T-helper 22 cell (primary cell): ENCODE measurements around the gene HES5.

Source experiments
- DNase-seq: peaks from one replicate; pipeline ENCODE4 v3.0.0-alpha.2; 2020; ENCODE audit warnings: low read depth

HES5 gene

GRCh38 chr1:2530513-2531361 lies 674 bp upstream of the HES5 start:
- DNase-seq: no peak

DNA sequence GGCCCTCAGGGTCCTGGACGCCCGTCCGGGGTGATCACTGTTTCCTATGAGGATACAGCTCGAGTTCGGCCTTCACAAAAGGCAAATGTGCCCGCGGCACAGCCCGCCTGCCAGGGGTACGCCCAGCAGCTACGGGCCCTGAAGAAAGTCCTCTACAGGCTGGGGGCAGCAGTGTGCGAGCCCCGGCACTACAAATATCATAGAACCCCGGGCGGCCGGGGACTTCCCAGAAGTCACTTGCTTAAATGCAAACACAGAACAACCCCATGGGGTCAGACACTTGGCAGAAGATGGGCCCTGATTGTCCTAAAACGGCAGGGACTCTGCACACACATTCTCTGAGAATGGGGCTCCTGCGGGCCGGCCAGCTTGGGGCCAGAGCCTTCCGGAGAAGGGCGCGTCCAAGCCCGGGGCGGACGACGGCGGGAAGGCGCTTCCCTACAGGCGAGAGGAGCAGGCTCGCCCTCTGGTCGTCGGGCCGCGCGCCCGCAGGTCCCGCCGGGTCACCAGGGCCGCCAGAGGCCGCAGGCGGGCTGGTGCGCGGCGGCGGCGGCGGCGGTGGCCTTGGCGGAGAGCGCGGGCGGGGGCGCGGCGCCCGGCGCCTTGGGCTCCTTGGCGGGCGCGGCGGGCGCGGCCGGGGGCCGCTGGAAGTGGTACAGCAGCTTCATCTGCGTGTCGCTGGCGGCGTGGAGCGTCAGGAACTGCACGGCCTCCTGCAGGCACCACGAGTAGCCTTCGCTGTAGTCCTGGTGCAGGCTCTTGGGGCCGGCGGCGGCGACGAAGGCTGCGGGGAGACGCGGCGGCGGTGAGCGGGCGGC lies 888 bp downstream of the HES5 start:
- no peak for DNase-seq

DNA sequence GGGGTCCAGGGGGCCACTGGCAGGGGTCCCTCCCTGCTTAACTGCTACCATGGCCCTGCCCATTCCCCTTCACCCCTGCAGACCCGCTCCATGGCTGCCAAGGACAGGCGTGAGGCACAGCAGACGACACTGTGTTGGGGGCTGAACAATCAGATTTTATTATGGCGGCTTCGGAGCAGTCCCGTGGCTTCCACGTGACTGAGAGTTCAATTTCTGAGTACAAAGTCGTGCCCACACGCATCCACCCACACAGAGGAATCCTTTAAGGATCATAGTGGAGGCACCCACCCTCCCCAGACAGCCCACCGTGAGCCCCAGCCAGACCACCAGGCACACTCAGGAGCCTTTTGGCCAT lies 1.5 kb downstream of the HES5 start:
- DNase-seq: no peak

DNA sequence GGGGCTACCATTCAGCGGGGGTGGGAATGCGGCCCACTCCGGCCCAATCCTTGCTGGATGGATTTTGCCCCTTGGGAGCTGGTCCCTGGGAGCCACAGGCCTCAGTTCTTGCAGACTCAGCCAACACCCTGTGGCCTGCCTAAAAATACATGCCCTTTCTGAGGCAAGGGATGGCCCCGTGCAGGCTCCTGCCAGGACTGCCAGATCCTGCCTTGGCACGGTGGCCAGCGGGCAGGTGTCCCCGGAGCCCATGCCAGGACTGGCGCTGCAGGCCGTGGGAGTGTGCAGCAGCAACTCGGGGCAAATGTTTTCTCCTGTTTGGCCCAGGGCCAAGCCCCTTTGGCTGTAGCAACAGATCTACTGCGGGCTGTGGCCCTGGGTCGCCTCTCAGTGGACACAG lies 2.0 kb downstream of the HES5 start:
- no peak for DNase-seq

DNA sequence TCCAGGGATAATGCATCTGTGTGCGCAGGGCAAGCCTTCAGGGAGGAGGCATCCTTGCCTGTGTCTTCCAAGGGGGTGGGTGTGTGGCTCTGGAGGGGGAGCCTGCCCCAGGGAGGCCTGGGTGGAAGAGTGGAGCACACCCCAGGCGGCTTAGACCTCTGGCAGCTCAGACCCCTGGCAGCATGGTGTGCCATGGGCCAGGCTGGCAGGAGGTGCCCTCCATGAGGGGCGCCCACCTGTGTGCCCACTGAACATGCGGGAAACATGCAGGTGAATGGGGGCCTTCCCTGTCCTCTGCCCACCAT lies 2.6 kb downstream of the HES5 start:
- no peak for DNase-seq

DNA sequence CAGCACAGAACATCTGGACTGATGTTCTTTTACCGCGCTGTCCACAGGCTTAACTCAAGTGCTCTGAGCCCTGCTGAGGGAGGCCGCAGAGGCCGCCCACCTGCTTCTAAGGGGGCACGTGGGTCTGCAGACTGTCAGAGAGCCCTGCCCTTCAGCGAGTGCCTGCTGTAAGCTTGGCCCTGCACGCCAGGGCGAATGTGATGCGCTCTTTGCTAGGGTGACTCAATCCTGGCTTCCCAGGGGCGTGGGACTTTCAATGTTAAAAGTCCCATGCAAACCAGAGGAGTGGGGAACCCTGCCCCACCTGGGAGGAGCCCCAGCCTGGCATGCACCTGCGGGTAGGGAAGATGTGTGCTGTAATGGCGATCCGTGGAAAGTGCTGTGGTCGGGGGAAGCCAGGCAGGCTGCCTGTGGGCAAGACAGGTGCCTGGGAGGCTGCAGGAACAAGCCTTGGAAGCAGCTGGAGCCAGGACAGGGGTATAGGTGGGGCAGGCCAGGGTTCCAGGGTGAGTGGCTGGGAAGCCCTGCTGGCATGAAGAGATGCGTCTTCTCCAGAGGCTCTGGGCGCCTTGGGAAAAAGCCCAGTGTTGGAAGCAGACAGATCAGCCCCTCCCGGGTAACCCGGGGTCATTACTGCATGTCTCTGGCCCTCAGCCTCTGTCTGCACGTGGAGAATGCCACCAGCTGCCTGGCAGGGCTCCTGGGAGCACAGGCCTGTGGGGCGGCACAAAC lies 3.1 kb downstream of the HES5 start:
- DNase-seq: peak; percentile 33

DNA sequence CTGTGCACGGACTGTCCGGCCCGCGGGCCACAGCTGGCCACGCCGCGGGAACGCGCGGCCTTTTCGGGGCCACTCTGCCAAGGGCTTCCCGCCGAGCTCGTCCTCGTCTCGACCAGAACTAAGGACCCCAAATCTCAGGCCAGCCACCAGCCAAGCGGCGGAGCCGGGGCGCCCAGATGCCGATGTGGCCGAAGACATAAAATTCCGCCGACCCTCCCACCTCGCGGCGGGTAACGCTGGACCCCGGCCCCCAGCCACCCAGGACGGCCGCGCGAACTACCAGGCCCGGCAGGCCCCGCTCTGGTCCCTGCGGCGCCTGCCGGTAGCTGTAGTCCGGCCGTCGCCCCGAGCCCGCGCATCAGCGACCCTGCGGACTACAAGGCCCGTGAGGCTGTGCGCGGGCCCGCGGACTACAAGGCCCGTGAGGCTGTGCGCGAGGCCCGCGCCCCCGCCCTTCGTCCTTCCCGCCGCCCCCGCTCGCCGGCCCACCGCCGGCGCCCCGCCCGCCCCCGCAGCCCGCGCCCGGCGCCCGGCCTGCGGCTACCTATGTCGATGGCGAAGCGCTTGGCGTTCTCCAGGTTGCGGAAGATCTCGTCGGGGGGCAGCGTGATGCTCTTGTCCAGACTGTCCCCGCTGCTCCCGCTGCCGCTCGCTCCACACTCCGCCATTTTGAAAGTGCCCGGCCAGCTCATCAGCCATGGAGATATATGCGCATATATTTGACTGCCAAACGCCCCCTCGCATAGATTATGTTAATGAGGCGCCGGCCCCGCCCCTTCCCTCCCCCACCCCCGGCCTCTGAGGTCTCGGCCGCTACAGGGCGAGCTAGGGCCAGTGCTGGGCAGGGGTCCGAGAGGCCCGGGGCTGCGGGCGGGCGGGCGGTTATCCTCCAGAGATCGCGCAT lies 3.9 kb downstream of the HES5 start, which contains the start of gene PANK4:
TSS of gene PANK4 (minus strand) at position 677 of the 904 bp plus-strand sequence. CDS start at position 668, 9 bp downstream.
- DNase-seq: peak; percentile 81

DNA sequence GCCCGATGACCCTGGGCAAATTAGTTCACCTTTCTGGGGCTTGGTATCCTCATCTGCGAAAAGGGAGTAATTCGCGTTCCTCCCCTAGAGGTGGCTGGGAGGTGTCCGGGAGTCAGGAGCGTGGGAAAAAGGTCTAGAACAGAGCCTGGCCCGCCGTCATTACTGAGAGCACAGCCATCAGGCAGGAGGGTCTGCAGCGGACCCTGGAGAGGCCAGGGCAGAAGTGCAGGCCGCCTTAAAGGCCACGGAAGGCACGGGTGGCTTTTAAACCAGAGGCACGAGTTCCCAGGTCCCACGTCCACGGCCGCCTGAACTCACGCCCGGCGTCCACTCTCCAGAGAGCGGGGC lies 4.5 kb downstream of the HES5 start:
- no peak for DNase-seq

DNA sequence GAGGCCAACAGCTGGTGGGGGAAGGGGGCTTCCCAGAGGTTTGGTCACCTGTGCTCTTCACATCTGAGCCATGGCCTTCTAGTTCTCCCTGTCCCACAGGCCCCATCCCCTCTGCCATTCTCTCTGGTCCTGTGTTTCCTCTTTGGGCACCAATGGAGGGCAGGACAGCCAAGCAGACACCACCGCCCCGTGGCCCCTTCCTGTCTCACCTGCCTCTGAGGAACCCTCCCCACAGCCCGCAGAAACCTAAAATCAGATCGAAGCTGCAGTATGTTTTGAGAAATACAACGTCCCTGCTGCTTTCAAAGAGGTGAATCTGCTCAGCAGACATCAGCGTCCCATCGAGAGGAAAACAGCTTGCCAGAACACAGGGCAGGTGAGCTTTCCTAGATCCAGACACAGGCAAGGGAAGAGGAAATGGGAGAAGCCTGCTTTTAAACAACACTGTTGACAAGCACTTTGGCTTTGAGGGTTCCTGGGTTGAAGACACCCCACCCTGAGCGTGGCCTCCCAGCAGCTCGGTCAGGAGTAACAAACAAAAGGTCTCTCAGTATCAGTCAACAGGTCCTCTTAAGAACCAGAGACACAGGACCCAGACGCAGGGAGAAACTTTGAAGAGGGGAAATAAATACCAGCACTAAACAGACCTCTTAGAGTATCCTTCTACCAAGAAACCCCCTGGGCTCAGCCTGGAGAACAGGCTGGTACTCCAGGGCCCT lies 6.0 kb downstream of the HES5 start:
- peak; percentile 24 for DNase-seq

- no peak for DNase-seq
These were observed 6.7 kb downstream of the HES5 start for GRCh38 chr1:2523191-2523890.

- no peak for DNase-seq
These were observed 7.8 kb downstream of the HES5 start for GRCh38 chr1:2522230-2522629.

GRCh38 chr1:2520806-2521205 lies 9.3 kb downstream of the HES5 start:
- DNase-seq: no peak

GRCh38 chr1:2520206-2520605 lies 9.9 kb downstream of the HES5 start:
- no peak for DNase-seq

GRCh38 chr1:2519729-2520128 lies 10.3 kb downstream of the HES5 start:
- no peak for DNase-seq

DNA sequence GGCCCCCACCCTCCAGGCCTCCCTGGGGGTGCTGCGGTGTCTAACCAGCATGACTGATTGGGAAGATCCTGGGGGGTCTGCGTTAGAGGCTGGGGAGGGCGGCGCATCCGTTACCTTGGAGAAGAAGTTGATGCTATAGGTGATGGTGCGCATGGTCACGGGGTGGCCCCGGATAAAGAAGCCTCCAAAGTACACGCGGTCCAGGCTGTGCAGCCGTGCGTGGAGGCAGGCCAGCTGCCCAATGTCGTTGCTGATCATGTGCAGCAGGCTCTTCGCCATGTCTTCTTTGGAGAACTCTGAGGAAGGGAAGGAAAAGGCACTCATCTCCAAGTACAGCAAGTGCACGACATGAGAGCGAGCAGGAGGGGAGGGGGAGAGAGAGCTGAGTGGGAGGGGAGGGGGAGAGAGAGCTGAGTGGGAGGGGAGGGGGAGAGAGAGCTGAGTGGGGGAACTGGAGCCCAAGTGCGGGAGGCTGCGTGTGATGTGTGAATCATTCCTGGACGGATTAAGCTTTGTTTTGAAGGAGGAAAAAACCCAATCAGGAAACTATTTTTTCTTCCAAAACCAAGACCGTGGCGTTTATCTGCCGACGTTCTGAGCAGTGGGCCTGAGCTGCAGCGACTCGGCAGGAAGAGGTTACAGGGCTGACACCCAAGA lies 10.9 kb downstream of the HES5 start:
- DNase-seq: no peak

DNA sequence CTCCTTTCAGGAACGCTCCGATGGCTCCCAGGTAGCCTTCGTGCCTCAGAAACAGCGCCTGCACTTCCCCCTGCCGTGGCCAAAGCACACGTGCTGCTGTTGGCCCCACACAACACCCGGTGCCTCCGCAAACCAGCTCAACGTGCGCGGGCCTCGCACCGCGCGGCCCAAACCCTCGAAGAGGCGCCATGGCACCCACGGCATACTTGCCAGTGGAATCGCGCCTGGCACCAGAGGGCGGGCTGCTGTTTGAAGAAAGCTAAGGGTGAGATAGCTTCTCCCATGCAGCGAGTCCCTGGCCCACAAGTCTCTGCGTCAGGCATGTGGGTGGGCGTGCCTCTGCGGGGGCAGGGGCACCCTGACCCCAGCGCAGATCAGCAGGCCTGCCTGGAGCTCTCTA lies 11.5 kb downstream of the HES5 start:
- DNase-seq: no peak

- DNase-seq: no peak
These were observed 12.1 kb downstream of the HES5 start for GRCh38 chr1:2517966-2518365.

DNA sequence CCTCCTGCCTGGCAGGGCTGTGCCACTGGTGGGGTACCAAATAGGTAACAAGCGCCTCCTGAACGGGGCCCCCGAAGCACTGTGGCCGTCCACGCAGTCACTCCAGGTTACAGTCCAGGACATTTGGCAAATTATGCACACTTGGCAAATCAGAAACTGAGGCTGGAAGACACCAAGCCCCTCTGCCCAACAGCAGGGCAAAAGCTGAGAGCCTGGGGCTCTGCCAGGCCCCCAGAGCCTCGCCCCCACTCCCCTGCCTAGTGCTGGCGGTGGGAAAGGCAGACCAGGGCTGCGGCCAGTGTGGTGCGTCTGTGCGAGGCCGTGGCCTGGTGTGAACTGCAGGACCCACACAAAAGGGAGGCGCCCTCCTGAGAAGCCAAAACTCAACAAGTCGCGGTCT lies 13.1 kb downstream of the HES5 start:
- DNase-seq: no peak

- DNase-seq: no peak
These were observed 13.9 kb downstream of the HES5 start for GRCh38 chr1:2516124-2516523.

GRCh38 chr1:2515763-2516080 lies 14.3 kb downstream of the HES5 start:
- DNase-seq: no peak
